Liver (tissue), 2 donors: Measurements from ENCODE around the gene ACVR1C.

ENCODE experiments used
- CTCF ChIP-seq: fragments of 150-350 bp; IDR thresholded peaks from 2 replicates; pipeline ENCODE4 v1.5.1; 2017; ENCODE audit warnings: improper control_type of control experiment, low read depth, low read length; ENCODE audit not compliant: missing input control
- MAX ChIP-seq: IDR thresholded peaks from 2 replicates; pipeline ENCODE4 v1.6.1; 2016; ENCODE audit warnings: antibody characterized with exemption
- donor health status: healthy.

DNA sequence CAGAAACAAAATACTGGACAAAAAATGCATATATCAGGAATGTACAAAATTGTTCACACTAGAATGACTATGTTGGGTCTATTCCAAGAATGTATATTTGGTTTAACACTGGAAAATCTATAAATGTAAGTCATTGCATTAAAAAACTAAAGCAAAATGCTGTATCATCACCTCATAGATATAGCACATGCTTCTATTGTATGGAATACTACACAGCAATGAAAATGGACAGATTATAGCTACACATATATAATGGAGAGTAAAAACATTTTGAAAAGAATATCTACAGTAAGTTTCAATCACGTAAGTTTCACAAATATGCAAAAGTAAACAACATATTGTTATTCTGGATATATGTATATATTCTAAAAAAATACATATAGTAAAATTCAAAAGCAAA is 91.8 kb downstream of the ACVR1C start:
- TF ChIP-seq CTCF (no peak), MAX (no peak)
